NCI-H146 treated with DMSO at 0.1 percent for 48 hours (cell line): Measurements from ENCODE around the gene TSPYL1.
"Not testable (repeated sequence)": the region's sequence is repeated elsewhere in the genome, so short reads cannot be mapped to it uniquely, and the experiment has no call there.

Source experiments
- DNase-seq: peaks from one replicate; lab custom pipeline; 2025; ENCODE audit not compliant: unreplicated experiment; lab: John Stamatoyannopoulos, UW

TSPYL1 gene

DNA sequence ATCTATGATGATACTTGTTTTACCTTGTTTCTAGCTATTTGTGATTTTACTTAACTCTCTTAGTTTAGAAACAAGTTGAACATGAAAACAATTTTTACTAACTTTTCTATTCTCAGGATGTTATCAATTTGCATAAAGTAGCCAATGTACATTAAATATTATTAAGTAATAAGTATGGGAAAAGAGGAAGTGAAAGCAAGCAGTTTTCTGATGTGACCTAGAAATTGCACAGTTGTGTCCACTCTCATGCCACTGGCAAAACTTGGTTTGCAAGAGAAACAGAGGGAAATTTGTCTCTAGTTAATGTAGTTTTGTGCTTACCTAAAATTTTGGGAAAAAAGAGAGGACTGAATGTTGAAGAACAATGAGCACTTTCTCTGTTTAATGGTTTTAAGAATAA, 19.2 kb upstream of the TSPYL1 start:
- no peak for DNase-seq

DNA sequence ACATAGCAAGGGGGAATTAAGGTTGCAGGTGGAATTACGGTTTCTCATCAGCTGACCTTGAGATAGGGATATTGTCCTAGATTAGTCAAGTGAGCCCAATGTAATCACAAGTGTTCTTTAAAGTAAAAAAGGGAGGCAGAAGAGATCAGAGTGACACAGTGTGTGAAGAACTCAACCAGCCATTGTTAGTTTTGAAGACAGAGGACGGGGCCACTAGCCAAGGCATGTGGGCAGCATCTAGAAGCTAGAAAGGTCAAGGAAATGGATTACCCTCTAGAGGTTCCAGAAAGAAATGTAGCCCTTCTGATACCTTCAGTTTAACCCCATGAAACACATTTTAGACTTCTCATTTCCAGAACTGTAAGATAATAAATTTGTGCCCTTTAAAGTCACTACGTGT, 18.5 kb upstream of the TSPYL1 start:
- no peak for DNase-seq

DNA sequence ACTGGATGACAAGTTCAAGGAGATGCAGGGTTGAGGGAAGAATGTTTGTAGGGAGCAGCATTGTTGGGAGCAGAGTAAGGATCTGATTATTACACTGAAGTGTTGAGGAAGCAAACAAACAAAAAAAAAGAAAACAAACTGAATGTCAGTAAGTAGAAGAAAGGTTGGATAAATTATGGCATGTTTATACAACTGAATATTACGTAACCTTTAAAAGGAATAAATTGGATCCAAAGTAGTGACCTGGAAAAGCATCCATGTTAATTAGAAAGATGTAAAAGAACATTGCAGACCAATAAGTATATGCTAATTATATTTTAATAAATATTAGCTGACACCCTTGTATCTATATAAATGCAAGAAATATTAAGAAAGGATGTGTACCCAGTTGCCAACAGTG, 12.8 kb upstream of the TSPYL1 start:
- no peak for DNase-seq

DNA sequence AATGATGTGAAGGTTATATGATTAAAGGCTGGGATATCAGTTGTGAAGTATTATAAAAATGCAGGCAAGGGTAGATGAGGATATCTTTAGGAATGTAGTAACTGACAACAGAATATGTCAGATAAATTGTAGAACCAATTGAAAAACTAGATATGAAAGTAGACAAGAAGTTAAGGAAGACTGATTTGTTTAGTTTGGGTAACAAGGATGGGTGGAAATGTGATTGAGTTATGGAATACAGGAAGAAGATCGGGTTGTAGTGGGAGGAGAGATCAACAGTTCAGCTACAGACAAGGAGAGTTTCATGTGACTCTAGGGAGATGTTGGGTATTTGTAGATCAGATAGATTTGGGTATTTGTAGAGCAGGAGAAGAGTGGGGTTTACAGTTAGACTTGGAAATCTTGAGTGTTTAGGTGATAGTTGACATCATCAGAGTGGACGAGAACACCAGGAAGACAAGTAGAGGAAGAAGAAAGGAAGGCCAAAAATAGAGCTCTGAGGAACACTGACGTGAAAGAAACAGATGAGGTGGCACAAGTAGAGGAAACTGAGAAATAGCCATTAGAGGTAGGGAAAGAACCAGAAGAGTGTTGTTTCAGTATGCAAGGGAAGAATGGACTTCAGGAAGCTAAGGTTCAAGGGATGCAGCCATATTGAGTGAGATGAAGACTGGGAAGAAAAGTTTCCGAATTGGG, 12.1 kb upstream of the TSPYL1 start:
- DNase-seq = no peak

DNA sequence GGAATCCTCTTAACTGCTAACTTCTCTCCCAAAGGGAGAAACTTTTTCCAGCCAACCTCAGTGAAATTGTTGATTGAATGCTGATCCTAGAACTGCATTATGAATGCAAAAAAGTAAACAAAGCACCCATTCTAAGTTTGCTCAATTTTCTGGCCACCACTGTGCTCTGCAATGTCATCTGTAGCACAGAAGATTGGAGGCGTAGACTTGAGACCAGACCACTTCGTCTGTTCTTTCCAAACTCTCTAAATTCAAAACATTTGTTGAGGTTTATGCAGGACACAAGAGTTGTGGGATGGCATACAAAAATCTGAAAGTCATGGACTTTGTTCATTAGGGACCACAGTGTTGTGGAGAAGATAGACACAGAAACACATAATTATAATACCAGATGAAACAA, 11.1 kb upstream of the TSPYL1 start:
- no peak for DNase-seq

DNA sequence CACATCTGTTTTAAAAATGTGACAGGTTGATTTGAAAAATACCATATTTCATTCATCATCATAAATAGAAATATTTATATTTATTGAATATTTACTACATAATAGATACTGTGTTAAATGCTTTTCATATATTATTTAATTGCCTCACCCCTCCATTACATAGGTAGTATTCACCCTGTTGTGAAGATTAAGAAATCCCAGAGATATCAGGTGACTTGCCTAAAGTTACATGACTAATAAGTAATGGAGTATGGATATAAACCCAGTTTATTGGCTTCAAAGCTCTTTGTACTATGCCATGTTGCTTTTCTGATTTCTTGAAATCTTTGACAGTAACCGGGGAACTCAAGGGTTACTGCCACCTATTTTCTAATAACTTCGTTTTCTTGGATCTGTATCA, 10.1 kb upstream of the TSPYL1 start:
- no peak for DNase-seq

DNA sequence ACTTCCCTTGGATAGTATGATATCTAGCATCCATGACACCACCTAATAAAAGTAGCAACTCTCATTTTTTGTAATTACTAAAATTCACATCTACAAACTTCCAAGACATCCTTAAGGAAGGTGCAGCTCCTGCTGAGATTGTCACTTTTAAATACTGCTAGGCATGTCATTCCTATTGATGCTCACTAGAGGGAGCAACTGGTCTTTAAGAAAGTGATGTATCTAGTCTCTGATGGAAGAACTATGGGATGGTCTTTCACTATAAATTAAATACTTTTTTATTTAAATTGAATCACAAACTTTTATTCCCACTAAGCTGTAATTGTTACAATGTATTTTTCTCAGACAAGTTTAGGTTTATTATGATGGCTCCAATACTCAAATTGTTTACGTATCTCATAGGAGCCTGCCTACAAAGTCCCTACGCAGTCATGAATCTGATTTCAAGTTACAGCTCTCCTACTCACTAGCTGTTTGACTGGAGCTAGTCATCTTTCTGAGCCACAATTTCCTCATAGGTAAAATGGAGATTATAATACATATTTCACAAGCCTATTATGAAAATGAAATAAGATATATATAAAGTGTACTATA, 8.1 kb upstream of the TSPYL1 start:
- peak; percentile 37 for DNase-seq

DNA sequence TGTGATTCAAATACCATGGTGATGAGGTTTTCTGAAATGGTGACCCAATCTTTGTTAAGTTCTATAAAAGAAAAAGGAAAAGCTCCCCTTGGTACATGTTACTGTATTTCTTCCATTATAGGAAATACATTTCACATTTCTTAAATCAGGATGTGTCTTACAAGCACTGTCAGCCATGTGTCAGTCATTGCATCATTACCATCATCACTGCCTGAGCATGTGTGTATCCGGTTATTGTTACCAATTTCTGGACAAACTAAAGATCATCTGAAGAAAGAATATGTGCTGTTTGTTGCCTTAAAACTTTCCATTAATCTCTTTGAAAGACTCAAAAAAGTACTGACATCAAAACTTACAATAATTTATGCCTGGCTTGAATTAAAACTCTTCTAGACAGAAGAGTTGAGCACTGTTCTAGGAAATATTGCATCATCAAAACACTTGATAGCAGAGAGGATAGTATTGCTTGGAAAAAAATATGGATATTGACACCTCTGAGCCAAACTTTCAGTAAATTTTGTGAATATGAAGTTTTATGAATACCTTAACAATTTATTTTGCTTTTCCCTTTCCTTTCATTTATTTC, 7.1 kb upstream of the TSPYL1 start:
- DNase-seq = no peak

DNA sequence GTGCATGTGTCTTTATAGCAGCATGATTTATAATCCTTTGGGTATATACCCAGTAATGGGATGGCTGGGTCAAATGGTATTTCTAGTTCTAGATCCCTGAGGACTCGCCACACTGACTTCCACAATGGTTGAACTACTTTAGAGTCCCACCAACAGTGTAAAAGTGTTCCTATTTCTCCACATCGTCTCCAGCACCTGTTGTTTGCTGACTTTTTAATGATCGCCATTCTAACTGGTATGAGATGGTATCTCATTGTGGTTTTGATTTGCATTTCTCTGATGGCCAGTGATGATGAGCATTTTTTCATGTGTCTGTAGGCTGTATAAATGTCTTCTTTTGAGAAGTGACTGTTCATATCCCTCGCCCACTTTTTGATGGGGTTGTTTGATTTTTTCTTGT, 5.3 kb upstream of the TSPYL1 start:
- DNase-seq = not testable (repeated sequence)

DNA sequence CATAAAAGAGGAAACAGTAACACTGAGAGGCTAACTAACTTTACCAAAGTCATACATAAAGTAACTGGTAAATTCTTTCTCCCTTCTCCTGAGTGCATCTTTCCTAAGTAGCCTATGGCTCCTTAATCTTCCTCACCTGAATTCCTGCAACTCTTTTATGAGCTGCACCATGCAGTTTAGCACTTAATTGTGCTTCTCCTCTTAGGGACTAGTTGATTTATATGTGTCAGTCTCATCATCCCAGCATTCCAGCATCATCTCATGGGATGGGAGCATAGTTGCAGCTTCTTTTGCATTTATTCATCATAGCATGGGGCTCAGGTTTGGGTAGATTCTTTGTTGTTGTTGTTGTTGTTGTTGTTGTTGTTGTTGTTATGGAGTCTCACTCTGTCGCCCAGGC, 3.5 kb upstream of the TSPYL1 start:
- DNase-seq = no peak

DNA sequence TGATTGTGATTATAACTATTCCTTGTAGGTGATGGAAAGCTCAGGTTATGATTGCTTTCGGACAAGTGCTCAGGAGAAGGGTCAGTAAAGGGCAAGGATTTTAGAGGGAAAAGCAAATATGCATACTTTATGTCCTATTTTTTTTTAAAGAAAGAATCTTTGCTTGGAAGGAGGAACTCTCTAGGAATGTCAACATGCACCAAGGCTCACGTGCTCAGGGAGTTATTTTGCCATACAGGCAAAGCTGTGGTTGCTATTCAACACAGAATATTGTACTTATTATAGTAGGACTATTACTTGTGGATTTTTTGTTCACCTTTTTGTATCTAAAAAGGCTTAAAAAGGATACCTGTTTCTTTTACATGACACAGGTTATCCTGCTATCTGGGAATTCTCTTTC, 3.0 kb upstream of the TSPYL1 start:
- DNase-seq = no peak

DNA sequence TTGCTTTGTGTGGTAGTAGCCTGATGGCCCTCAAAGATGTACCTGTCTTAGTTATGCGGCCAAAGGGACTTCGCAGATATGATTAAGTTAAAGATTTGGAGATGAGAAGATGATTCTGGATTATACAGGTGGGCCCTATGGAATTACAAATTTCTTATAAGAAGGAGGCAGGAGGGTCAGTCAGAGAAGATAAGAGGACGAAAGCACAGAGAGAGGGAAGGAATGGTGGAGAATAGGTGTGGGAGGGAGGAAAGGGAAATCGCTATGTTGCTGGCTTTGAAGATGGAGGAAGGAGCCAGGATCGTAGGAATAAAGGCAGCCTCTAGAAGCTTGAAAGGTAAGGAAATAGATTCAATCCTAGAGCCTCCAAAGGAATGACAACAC, 1.2 kb upstream of the TSPYL1 start:
- no peak for DNase-seq

DNA sequence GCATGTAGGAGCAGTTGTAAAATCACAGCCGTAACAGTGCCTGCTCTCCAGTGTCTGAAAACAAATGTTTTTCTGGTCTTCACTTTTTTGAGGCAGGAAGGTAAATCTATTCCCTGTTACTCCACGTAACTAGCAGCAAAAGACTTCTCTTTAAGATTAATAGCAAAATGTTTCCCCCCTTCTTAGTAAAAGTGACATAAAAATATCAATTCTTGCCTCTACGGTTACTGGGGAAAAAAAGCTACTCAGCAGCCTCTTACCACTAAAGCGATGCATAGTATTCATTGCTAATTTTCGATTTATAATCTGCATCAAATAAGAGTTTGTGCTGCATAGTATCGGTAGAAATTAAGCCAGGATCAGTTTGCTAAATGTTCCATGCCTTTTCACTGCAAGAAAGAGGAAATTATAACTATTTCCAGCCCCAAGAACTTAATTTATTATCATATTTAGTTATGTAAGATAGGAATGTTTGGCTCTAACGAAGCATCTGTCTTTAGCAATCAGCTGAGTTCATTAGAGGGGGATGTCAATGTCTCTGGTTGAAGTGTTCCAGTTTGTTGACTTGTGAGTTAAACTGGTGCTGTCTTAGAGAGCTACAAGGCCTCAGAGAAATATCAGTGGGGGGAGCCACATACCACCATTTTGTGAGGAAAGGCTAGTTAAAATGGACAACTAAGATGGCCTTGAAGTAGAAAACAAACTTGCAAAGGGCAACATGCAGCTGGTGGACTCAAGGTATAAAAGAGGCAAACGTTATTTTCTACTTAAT, 617 bp upstream of the TSPYL1 start:
- peak; percentile 23 for DNase-seq

DNA sequence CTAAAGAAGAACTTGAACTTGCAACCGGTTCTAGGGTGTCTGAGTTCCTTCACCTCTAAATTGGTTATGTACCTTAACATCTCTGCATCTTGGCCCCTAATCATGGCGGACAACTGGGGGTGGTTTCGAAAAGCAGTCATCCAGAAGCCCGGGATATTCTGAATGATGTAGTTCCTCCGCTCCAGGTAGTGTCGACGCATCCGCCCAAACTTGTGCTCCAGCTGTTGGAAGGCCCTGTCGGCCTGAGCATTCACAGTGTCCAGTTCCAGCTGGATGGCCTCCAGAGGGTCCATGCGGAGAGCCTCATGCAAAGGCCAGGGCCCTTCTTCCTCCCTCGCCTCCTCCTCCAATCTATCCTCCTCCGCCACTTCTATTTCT, 887 bp downstream of the TSPYL1 start:
- no peak for DNase-seq

DNA sequence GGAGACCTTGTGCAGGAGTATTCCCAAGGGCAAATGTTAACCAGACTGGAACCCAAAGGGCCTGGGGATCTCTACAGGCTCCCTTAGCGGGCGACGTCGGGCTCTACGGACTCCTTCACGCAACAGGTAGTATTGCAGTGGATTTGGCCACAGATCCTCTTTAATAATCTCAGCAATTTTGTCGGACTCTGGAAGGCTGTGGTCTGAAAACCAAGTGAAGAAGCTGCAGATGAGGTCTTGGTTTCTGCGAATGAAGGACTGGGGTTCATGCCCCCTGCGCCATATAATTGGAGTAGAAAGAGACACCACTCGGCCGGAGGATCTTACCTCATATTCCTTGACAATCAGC, 1.3 kb downstream of the TSPYL1 start:
- DNase-seq = no peak

DNA sequence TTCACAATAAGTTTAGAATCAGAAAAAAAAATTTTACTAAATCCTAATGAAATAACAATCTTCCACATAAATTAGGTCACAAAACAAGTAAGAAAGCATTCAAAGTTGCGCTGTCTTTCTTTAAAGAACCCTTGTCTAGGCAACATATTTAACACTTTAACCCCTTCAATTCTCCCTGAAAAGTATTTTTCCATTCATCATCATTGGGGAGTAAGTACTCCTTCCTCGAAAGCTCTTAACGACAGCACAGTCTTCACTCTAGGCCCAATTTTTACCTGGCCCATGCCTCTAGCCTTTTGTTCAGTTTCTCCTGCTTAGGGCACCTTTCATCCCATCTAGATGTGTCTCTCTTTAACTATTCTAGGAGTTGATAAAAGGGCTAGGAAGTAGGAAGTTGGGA, 2.6 kb downstream of the TSPYL1 start:
- DNase-seq = no peak

DNA sequence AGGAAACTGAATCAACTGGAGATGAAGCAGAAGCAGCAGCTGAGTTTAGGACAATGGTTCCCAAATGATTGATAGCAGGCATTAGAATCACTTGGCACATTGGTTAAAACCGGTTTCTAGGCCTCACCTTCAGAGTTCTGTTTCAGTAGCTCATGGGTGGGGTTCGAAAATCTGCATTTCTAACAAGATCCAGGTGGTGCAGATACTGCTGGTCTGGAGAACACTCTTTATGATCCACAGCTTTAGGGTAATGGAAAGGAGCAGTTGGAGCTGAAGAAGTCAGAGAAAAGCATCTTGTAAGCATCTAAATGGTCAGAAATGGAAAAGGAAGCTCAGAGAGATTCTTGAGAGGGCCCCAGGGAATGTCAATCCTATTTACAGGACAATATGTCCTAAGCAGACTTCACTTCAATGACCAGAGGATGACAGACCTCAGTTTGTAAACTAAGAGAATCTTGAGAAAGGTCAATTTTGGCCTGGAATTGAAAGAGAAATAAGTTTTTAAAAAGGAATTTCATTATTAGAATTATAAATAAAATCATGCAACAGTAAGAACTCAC, 8.5 kb downstream of the TSPYL1 start:
- DNase-seq = no peak

DNA sequence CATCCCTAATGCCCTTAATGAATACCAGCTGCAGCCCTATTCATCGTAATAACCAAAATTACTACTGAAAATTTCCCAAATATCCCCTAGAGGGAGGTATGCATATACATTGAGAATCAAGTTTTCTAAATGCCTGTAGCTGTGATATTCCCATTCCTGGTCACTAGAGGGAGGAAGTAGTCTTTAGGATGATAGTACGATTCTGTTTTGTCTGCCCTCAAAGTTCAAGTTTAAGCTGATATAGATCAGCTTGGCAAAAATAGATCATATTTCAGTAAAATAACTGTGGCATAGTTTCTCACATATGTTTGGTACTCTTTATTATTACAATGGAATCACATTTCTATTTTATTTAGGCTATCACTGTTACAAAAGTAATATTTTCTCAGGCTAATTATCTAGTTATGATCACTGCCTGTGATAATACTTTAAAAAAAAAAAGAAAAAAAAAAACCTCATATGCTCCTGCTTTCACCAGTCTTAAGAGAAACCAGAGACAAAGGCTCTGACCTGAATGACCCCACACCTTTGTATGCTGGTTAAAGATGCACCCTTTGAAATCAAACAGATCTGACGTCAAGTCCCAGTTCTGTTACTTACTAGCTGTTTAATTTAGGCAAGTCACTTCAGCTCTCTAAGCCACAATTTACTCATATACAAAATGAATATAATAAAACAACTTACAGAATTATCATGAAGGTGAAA, 11.0 kb downstream of the TSPYL1 start:
- DNase-seq = peak; percentile 85

DNA sequence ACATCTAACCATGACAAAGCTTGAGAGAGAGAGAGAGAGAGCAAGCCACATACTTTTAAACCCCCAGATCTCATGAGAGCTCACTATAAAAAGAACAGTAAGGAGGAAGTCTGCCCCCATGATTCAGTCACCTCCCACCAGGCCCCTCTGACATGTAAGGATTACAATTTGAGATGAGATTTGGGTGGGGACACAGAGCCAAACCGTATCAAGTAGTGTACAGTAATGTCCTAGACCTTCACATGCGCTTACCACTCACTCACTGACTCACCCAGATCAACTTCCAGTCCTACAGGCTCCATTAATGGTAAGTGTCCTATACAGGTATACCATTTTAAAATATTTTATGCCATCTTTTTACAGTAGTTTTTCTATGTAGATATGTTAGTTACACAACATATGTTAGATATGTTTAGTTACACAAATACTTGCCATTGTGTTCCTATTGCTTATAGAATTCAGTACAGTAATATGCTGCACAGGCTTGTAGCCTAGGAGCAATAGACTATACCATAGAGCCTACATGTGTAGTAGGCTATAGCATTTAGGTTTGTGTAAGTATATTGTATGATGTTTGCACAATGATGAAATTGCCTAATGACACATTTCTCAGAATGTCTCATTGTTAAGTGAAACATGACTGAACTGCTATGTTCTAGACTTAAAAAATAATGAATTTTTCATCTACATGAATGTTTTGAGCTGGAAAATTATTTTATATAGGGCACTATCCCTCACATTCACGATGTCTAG, 11.7 kb downstream of the TSPYL1 start:
- no peak for DNase-seq

DNA sequence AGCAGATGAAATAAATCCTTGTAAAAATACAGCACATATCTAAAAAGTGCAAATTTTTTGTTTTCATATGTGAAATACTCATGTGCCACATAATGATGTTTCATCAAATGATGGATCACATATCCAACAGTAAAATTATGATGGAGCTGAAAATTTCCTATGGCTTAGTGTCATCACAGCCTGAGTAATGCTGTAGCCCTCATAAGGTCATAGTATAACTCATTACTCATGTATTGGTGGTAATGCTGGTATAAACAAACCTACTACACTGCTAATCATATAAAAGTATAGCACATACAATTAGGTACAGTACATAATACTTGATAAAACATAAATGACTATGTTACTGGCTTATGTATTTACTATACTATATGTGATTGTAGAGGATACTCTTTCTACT, 12.9 kb downstream of the TSPYL1 start:
- no peak for DNase-seq
